ENCODE measurements around the gene FLYWCH2. TPM values are rescaled to one million over a fixed set of nuclear protein-coding genes. Genes with fewer than 3 reads are reported as not detected.
A peak's percentile ranks its signal among the peaks of the same experiment; 100 is the strongest.
"Not testable (repeated sequence)": the region's sequence is repeated elsewhere in the genome, so short reads cannot be mapped to it uniquely, and the experiment has no call there.

The FLYWCH2 gene
- total RNA-seq, 2 donors from 2014 or later, result 21.5 to 24.7 TPM

DNA sequence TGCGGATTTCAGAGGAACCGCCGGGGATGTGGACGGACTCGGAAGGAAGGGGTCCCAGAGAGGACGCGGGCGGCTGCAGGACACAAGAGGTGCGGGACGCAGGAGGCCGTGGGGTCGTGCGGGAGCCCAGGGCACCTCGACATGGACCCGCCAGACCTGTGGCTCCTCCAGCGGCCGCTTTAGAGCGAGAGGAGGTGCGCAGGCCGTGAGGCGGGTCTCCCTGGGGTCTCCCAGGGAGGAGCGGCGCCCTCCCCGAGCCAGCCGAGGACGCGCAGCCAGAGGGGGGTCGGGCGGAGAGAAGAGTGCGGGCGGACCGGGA, 21.9 kb downstream of the FLYWCH2 start:
- Mint-ChIP-seq H3K4me3 (peak overlapping the region; percentile 98), H3K27me3 (no peaks in the 10 kb centered on the region), H3K36me3 (no peaks in the 10 kb centered on the region), H3K27ac (peak overlapping the region; percentile 79 to 90), H3K4me1 (ENCODE audit: low read depth in 2 of 2) (peaks cover 18 to 24% of the 10 kb centered on the region in 2 donors), H3K9me3 (no peaks in the 10 kb centered on the region)
- ATAC-seq, result no peak
- no peak for DNase-seq (ENCODE audit: low spot score)

DNA sequence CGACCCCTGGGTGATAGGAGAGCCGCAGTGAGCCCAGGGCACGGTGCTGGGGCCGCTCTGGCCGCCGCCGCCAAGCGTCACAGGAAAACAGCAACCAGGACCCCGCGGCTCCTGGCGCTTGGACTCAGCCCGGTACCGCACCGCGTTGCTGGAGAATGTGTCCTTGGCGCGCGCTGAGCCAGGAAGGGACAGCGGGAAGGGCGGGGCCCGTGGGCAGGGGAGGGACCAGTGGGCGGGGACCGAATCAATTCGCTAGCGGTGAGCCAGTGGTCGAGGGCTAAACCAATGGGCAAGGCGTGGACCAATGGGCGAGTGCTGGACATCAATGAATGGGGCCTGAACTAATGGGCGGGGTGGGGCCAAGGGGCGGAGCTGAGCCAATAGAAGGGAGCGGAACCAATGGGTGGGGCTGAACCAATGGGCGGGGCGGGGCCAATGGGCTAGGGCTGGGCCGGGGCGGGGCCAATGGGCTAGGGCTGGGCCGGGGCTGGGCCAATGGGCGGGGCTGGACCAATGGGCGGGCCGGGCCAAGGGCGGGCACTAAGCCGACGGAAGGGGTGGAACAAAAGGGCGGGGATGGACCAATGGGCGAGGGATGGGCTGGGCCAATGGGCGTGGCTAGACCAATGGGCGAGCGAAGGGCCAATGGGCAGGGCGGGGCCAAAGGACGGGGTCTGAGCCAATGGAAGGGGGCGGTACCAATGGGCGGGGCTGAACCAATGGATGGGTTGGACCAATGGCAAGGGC, 22.4 kb downstream of the FLYWCH2 start:
- peak overlapping the region; percentile 79 to 86 for H3K27ac Mint-ChIP-seq
- H3K4me3 Mint-ChIP-seq, result peak overlapping the region; percentile 98
- H3K9me3 Mint-ChIP-seq, result no peaks in the 10 kb centered on the region
- H3K36me3 Mint-ChIP-seq, result no peaks in the 10 kb centered on the region
- DNase-seq (ENCODE audit: low spot score) (peak; percentile 99), ATAC-seq (peak; percentile 90 to 93)
- H3K27me3 Mint-ChIP-seq, result no peaks in the 10 kb centered on the region
- H3K4me1 Mint-ChIP-seq (ENCODE audit: low read depth in 2 of 2), result peaks cover 18 to 24% of the 10 kb centered on the region in 2 donors

DNA sequence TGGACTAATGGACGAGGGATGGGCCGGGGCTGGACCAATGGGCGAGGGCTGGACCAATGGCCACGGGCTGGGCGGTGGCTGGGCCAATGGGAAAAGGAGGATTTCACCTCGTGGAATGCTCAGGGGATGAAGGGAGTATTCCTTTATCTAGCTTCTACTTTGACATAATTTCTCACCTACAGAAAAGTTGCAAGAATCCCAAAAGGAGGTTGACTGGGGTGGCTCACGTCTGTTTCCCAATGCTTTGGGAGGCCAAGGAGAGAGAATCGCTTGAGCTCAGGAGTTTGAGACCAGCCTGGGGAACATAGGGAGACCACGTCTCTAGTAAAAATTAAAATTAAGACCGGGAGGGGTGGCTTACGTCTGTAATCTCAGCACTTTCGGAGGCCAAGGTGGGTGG, 23.0 kb downstream of the FLYWCH2 start:
- DNase-seq (ENCODE audit: low spot score) (no peak), ATAC-seq (no peak)
- Mint-ChIP-seq H3K27me3 (no peaks in the 10 kb centered on the region), H3K4me3 (peak overlapping the region; percentile 98), H3K36me3 (no peaks in the 10 kb centered on the region), H3K9me3 (no peaks in the 10 kb centered on the region), H3K27ac (peak overlapping the region; percentile 54 to 86), H3K4me1 (ENCODE audit: low read depth in 2 of 2) (peaks cover 18 to 24% of the 10 kb centered on the region in 2 donors)

DNA sequence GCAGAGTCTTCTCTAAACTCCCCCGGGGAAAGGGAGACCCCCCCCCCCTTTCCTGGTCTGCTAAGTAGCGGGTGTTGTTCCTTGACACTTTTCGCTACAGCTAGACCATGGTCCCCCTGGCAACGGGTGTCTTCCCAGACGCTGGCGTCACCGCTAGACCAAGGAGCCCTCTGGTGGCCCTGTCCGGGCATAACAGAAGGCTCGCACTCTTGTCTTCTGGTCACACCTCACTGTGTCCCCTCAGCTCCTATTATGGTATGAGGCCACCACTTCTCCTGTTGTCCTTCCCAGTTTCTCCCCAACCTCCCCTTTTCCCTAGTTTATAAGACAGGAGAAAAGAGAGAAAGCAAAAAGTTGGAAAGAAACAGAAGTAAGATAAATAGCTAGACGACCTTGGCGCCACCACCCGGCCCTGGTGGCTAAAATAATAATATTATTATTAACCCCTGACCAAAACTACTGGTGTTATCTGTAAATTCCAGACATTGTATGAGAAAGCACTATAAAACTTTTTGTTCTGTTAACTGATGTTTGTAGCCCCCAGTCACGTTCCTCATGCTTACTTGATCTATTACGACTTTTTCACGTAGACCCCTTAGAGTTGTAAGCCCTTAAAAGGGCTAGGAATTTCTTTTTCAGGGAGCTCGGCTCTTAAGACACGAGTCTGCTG, 24.2 kb downstream of the FLYWCH2 start:
- not testable (repeated sequence) for H3K4me3 Mint-ChIP-seq, H3K27ac Mint-ChIP-seq, H3K36me3 Mint-ChIP-seq, H3K9me3 Mint-ChIP-seq, ATAC-seq, H3K27me3 Mint-ChIP-seq
- DNase-seq (ENCODE audit: low spot score), result peak; percentile 71
- peaks cover 23 to 28% of the 10 kb centered on the region in 2 donors for H3K4me1 Mint-ChIP-seq (ENCODE audit: low read depth in 2 of 2)

DNA sequence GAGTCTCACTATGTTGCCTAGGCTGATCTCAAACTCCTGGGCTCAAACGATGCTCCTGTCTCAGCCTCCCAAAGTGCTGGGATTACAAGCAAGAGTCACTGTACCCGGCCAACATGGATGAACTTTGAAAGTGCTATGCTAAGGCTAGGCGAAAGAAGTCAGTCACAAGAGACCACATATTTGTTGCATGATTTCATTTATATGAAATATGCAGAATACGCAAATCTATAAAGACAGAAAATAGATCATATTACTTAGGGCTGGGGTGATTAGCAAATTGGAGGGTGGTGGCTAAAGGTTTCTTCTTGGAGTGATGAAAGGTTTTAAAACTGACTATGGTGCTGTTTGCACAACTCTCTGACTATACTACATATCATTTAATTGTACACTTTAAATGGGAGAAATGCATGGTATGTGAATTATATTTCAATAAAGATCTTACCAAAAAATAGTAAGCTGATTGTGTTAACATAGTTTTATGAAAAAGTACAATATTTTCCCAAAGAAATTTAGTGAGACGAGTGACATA, 27.5 kb downstream of the FLYWCH2 start:
- peak overlapping the region; percentile 3 for H3K4me3 Mint-ChIP-seq
- H3K27ac Mint-ChIP-seq, result no peak overlapping the region
- H3K27me3 Mint-ChIP-seq, result no peaks in the 10 kb centered on the region
- DNase-seq (ENCODE audit: low spot score) (no peak), ATAC-seq (no peak)
- H3K9me3 Mint-ChIP-seq, result no peaks in the 10 kb centered on the region
- H3K36me3 Mint-ChIP-seq, result no peaks in the 10 kb centered on the region
- H3K4me1 Mint-ChIP-seq (ENCODE audit: low read depth in 2 of 2), result peaks cover 28 to 30% of the 10 kb centered on the region in 2 donors

DNA sequence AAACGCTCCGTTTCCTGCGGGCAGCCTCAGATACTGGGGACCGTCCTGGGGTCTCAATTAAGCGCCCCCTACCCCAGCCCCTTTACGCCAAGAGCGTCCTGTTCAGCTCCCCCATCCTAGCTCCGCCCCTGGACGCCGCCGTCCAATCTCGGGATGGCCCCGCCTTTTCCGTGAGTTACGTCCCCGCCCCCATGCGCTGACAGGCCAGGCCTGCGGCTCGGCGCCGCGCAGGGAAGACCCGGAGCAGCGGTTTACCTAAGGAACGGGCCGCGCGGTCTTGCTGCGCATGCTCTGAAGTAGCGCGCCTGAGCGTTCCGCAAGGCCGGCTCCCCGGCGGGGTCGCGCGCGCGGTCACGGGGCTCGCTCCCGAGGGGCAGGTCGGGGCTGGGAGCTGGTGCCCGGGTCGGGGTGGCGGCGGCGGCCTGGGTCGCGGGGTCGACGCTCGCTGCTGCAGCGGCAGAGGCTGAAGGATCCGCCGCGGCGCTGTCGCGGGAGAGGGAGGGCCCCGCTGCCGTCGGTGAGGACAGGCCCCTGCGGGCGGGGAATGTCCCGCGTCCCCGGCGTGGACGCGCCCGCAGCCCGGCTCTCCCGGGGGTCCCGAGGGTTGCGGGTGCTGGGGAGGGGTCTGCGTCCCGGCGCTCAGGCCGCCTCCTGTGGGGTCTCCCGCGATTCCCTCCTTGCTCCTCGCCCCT, 28.8 kb downstream of the FLYWCH2 start, which contains the start of gene FLYWCH1:
TSS of gene FLYWCH1 (plus strand) at position 294 of the 692 bp plus-strand sequence. CDS start 17,755 bp downstream, outside the sequence.
- H3K27me3 Mint-ChIP-seq, result no peaks in the 10 kb centered on the region
- H3K4me1 Mint-ChIP-seq (ENCODE audit: low read depth in 2 of 2), result peaks cover 19% of the 10 kb centered on the region in 2 donors
- ATAC-seq (peak; percentile 98 to 99), DNase-seq (ENCODE audit: low spot score) (peak; percentile 98)
- H3K27ac Mint-ChIP-seq, result peak within 1 kb of the TSS; percentile 68 to 91
- no peaks in the 10 kb centered on the region for H3K9me3 Mint-ChIP-seq
- no peaks in the 10 kb centered on the region for H3K36me3 Mint-ChIP-seq
- peak within 1 kb of the TSS; percentile 82 for H3K4me3 Mint-ChIP-seq

DNA sequence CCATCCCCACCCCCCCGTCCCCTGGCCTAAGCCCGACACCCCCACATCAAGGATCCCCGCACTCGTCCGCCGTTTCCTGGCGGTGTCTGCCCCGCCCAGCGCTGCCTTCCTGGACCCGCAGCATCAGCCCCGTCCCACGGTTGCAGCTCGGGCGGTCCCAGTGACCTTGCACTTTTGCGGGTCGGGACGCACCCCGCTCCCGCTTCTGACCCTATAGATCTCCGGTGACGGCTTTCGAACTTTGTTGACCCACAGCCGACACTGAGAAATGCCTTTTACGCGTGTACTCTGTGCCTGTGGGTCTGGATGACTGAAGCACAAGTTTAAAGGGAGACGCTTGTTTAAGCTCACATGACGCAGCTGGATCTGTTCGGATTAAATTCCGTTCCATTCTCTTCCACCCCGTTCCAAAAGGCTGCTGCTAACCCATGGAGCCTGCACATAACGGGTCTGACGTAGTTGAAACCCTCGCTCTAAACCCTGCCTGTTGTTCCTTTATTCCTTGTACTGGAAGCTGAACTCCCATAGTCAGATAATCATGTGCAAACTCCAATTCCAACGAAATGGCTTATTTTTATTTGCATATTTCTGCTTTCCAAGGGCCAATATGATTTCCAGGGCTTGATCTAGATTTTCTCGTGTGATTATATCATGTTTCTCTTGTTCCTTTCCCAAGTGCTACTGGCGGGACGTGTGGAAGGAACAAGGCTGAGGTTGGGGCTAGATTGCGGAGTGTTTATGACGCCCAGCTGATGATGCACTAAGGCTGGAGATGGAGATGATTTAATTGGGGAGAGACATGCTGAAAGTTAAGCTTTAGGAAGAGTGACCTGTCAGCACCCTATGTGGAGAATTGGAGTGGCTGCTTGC, 29.6 kb downstream of the FLYWCH2 start:
- ATAC-seq (peak; percentile 57 to 59), DNase-seq (ENCODE audit: low spot score) (no peak)
- H3K27me3 Mint-ChIP-seq, result no peaks in the 10 kb centered on the region
- peak overlapping the region; percentile 68 to 81 for H3K27ac Mint-ChIP-seq
- H3K4me3 Mint-ChIP-seq, result peak overlapping the region; percentile 82
- no peaks in the 10 kb centered on the region for H3K9me3 Mint-ChIP-seq
- peaks cover 17 to 19% of the 10 kb centered on the region in 2 donors for H3K4me1 Mint-ChIP-seq (ENCODE audit: low read depth in 2 of 2)
- no peaks in the 10 kb centered on the region for H3K36me3 Mint-ChIP-seq

DNA sequence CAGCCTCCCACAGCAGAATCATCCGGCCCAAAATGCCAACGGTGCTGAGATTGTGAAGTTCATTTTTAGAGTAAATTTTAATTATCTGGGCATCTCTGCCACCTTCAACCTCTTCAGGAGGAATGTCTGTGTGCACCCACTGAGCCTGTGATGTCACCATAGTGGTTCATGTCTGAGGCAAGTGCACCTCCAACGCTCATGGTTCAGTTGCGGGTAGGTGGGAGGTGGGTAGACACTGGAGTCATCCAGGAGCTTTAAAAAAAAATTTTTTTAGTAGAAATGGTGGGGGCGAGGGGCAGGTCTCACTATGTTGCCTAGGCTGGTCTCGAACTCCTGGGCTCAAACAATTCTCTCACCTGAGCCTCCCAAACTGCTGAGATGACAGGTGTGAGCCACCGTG, 30.6 kb downstream of the FLYWCH2 start:
- Mint-ChIP-seq H3K9me3 (no peaks in the 10 kb centered on the region), H3K27ac (peak overlapping the region in 1 of 2 donors; percentile 68), H3K27me3 (no peaks in the 10 kb centered on the region), H3K4me1 (ENCODE audit: low read depth in 2 of 2) (peaks cover 17 to 19% of the 10 kb centered on the region in 2 donors), H3K36me3 (no peaks in the 10 kb centered on the region), H3K4me3 (peak overlapping the region; percentile 82)
- DNase-seq (ENCODE audit: low spot score) (no peak), ATAC-seq (no peak)

DNA sequence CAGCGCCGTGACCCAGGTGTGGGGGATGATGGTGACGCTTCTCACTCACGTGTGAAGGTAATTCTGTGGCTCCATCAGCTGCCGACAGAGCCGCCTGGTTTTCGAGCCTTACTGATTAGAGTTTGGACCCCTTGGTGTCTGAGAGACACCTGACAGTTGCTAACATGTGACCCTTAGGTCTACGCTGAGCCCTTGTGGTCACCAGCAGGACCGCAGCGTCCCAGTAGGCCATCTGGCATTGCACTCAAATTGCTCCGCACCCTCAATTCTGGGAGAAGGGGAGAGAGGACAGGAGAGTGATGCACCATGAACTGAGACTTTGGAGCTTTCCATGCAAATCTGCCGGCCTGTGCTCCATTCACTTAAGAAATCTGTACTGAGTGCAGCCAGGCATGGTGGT, 31.2 kb downstream of the FLYWCH2 start:
- Mint-ChIP-seq H3K9me3 (no peaks in the 10 kb centered on the region), H3K27me3 (no peaks in the 10 kb centered on the region), H3K4me1 (ENCODE audit: low read depth in 2 of 2) (peaks cover 17 to 19% of the 10 kb centered on the region in 2 donors), H3K36me3 (no peaks in the 10 kb centered on the region), H3K4me3 (no peak overlapping the region), H3K27ac (no peak overlapping the region)
- DNase-seq (ENCODE audit: low spot score) (no peak), ATAC-seq (no peak)

DNA sequence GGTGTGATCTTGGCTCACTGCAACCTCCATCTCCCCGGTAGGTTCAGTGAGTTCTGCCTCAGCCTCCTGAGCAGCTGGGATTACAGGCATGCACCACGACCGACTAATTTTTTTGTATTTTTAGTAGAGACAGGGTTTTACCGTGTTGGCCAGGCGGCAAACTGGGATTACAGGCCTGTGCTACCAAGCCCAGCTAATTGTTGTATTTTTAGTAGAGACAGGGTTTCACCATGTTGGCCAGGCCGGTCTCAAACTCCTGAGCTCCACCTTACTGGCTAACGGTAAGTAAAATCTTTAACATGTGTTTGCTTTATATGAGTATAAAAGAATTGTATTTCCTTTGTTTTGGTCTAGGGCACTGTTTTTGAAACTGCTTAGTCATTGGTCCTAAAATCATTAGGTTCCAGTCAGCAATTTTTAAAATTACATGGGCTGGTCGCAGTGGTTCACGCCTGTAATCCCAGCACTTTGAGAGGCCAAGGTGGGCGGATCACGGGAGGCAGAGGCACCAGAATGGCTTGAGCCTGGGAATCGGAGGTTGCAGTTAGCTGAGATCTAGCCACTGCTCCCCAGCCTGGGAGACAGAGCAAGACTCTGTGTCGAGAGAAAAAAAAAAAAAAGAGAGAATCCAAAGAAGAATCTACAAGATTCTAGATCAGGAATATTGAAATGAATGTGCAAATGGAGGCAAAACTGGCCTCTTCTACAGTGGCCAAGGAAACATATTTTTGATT, 32.3 kb downstream of the FLYWCH2 start:
- no peak for DNase-seq (ENCODE audit: low spot score)
- ATAC-seq, result no peak
- H3K36me3 Mint-ChIP-seq, result no peaks in the 10 kb centered on the region
- H3K27me3 Mint-ChIP-seq, result no peaks in the 10 kb centered on the region
- H3K4me3 Mint-ChIP-seq, result peak overlapping the region; percentile 28
- H3K9me3 Mint-ChIP-seq, result no peaks in the 10 kb centered on the region
- H3K4me1 Mint-ChIP-seq (ENCODE audit: low read depth in 2 of 2), result peaks cover 23 to 24% of the 10 kb centered on the region in 2 donors
- no peak overlapping the region for H3K27ac Mint-ChIP-seq

DNA sequence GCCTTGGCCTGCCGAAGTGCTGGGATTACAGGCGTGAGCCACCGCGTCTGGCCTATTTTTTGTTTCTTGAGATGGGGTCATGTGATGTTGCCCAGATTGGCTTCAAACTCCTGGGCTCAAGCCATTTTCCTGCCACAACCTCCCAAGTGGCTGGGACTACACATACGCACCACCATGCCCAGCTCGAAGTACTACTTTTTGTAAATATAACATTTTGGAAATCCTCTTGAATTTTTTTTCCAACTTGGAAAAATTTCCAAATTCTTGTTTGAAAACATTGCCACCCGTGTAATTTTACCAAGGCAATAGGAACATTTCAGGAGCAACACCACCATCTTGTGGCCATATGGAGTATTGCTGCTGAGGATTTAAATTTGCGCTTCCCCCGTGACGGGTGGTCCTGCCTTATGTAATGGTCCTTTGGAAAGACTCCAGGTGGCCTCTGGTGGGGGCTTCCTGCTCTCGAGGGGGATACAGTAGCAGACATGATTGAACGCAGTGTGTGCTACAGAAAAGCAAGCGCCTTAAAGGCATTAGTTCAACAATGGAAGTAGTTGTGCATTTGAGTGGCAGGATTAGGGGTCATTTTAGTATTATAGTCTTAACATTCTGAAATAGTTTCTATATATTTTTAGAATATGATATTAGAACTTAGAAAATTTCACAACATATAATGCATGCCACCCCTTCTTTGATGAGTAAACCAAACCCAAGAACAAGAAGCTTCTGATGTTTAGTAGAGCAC, 36.7 kb downstream of the FLYWCH2 start:
- H3K9me3 Mint-ChIP-seq, result no peaks in the 10 kb centered on the region
- H3K4me1 Mint-ChIP-seq (ENCODE audit: low read depth in 2 of 2), result peaks cover 5 to 10% of the 10 kb centered on the region in 2 donors
- H3K36me3 Mint-ChIP-seq, result no peaks in the 10 kb centered on the region
- H3K4me3 Mint-ChIP-seq, result no peak overlapping the region
- no peaks in the 10 kb centered on the region for H3K27me3 Mint-ChIP-seq
- DNase-seq (ENCODE audit: low spot score) (no peak), ATAC-seq (peak; percentile 62 to 66)
- peak overlapping the region in 1 of 2 donors; percentile 27 for H3K27ac Mint-ChIP-seq

DNA sequence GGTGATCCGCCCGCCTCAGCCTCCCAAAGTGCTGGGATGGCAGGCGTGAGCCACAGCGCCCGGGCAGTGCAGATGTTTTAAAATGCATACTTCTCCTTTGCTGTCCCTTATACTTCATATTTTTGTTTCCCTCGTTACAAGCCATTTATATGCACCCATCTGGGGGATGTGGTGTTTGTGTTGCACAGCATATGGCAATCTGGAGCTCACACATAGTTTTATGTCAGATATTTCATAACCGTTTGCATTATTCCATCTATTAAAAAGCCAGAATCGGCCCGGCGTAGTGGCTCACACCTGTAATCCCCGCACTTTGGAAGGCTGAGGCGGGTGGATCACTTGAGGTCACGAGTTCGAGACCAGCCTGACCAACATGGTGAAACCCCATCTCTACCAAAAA, 40.5 kb downstream of the FLYWCH2 start:
- ATAC-seq (no peak), DNase-seq (ENCODE audit: low spot score) (no peak)
- no peak overlapping the region for H3K27ac Mint-ChIP-seq
- no peaks in the 10 kb centered on the region for H3K27me3 Mint-ChIP-seq
- peaks cover 18 to 20% of the 10 kb centered on the region in 2 donors for H3K4me1 Mint-ChIP-seq (ENCODE audit: low read depth in 2 of 2)
- H3K4me3 Mint-ChIP-seq, result no peak overlapping the region
- no peaks in the 10 kb centered on the region for H3K9me3 Mint-ChIP-seq
- no peaks in the 10 kb centered on the region for H3K36me3 Mint-ChIP-seq

All from natural killer cell treated with Interleukin-12 subunit alpha and Interleukin-12 subunit beta and Interleukin-15 and Interleukin-18, amount 100 ng/mL, for 72 hours (primary cell).